A673 (cell line): ENCODE measurements around the gene ZNF717.
"Not testable (repeated sequence)": the region's sequence is repeated elsewhere in the genome, so short reads cannot be mapped to it uniquely, and the experiment has no call there.

ENCODE experiments used
- CTCF ChIP-seq: fragments of 300-800, 200-600 bp; sonication (generic); conservative IDR thresholded peaks from 2 replicates; pipeline ENCODE4 v1.5.1; 2017; ENCODE audit warnings: low read depth, mild to moderate bottlenecking, antibody characterized with exemption, low read length, moderate library complexity, mixed read lengths
- EZH2 ChIP-seq: fragments of 200-600 bp; sonication (generic); IDR thresholded peaks from 2 replicates; pipeline ENCODE4 v1.6.1; 2017; ENCODE audit warnings: borderline replicate concordance, low read depth, mild to moderate bottlenecking, mixed read lengths, antibody characterized with exemption, low read length; ENCODE audit not compliant: poor library complexity, severe bottlenecking

DNA sequence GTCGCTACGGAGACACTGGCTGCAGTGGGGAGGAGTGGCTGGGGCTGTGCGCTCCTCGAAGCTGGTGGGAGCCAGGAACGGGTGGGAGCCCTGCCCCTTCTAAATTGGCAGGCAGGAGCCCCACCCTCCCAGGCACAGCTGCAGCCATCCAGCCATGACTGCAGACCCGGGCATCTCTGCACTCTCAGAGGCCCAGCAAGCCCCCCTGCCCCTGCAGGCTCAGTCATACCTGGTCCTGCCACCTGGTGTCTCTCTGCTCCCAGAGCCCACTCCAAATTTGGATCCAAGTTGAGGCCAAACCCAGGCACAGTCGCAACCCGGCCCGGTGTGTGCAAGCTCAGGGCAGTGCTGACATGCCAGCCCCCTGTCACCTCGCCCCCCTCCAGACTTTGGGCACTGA, 13.7 kb downstream of the ZNF717 start:
- TF ChIP-seq CTCF, EZH2: not testable (repeated sequence)
